GM19452 (cell line): ENCODE results near the gene MAPK4.
"Not testable (repeated sequence)": the region's sequence is repeated elsewhere in the genome, so short reads cannot be mapped to it uniquely, and the experiment has no call there.

Experiments used
- ATAC-seq: cut with Tn5 transposase; IDR thresholded peaks from one replicate; pipeline ENCODE4 v1.9.1; 2021; ENCODE audit not compliant: unreplicated experiment

The MAPK4 gene

GRCh38 chr18:50559752-50560680 lies at the start of gene MAPK4:
TSS of gene MAPK4 (plus strand) at chr18:50560087. CDS start at chr18:50663959, 103,872 bp downstream.
- peak; percentile 65 for ATAC-seq

- not testable (repeated sequence) for ATAC-seq
Observed at GRCh38 chr18:50517277-50517676, 42.6 kb upstream of the MAPK4 start.

- ATAC-seq = no peak
Observed at GRCh38 chr18:50518787-50519546, 40.9 kb upstream of the MAPK4 start.

GRCh38 chr18:50523165-50523564 lies 36.7 kb upstream of the MAPK4 start:
- ATAC-seq = no peak

GRCh38 chr18:50527636-50528307 lies 32.1 kb upstream of the MAPK4 start:
- ATAC-seq = no peak

DNA sequence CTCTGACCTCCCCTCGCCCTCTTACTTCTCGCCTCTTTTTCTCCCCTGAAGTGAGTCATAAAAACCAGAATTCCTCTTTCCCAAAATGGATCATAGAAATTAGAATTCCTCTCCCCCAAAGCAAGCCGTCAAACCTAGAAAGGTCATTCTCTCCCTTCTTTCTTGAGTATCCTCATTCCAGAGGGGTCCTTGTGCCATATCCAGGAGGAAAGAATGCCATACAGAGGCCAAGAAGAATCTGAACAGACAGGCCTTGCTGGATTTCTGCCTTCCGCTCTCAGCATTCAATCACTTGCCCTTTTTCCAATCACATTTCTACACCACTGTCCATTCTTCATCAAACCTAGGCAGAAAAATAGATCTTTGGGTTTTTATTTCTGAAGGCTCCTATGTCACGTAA lies 31.1 kb upstream of the MAPK4 start:
- no peak for ATAC-seq

- not testable (repeated sequence) for ATAC-seq
Observed at GRCh38 chr18:50533822-50534221, 26.1 kb upstream of the MAPK4 start.

- not testable (repeated sequence) for ATAC-seq
Observed at GRCh38 chr18:50544476-50544875, 15.4 kb upstream of the MAPK4 start.

DNA sequence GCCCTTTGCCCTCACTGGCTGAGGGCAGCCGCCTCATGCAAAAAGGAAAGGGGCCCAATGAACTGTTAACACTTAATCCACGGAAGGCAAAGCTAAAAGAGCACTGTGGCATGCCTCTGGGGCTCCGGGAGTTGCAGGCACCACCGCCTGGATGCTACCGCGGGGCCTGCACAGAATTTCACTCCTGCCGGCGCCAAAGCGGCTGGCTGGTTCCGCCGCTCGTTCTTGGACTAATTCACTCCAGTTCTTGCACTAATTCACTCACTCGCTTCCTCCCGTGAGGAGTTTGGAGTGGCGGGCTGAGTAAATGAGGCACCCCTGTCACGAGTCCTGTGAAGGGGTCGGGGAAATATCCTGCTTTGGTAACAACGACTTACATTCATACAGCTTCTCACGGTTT lies 14.0 kb upstream of the MAPK4 start:
- no peak for ATAC-seq

- ATAC-seq = no peak
Observed at GRCh38 chr18:50548160-50548559, 11.7 kb upstream of the MAPK4 start.

- ATAC-seq = not testable (repeated sequence)
Observed at GRCh38 chr18:50551651-50552050, 8.2 kb upstream of the MAPK4 start.

GRCh38 chr18:50558157-50558556 lies 1.7 kb upstream of the MAPK4 start:
- no peak for ATAC-seq

DNA sequence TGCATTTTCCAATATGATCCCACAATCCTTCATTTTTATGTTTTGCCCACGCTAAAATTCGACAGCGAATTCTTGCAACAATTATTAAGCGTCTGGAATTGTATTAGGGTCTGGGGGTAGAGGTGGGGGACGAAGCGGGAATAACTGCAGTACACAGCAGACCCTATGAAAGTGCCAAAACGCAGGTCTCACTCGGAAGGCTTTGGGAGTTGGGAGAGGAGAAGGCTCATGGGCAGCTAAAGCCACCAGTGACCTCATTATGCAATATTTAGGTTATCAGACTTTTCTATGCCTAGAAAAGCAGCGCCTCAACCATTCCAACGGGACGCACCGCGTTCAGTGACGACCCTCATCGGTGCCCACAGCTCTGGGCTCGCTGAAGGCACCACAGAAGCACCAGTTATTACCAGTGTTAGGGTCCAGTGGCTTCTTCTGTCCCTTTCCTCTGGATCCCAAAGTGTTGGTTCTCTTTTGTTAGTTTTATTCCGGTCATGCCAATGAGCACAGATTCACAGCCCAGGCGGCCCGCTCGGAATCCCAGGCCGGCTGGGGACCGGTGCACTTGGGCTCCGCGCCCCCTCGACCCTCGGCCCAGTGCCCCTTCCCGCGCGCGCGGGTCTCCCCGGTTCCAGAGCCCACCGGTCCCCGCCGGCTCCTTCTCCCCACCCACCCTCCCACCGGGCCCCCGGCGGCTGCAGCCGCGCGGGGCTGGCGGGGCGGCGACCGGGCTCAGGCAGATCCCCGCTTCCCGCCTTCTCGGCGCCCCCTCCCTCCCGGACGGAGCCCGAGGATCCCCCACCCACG lies 737 bp upstream of the MAPK4 start:
- ATAC-seq = no peak

DNA sequence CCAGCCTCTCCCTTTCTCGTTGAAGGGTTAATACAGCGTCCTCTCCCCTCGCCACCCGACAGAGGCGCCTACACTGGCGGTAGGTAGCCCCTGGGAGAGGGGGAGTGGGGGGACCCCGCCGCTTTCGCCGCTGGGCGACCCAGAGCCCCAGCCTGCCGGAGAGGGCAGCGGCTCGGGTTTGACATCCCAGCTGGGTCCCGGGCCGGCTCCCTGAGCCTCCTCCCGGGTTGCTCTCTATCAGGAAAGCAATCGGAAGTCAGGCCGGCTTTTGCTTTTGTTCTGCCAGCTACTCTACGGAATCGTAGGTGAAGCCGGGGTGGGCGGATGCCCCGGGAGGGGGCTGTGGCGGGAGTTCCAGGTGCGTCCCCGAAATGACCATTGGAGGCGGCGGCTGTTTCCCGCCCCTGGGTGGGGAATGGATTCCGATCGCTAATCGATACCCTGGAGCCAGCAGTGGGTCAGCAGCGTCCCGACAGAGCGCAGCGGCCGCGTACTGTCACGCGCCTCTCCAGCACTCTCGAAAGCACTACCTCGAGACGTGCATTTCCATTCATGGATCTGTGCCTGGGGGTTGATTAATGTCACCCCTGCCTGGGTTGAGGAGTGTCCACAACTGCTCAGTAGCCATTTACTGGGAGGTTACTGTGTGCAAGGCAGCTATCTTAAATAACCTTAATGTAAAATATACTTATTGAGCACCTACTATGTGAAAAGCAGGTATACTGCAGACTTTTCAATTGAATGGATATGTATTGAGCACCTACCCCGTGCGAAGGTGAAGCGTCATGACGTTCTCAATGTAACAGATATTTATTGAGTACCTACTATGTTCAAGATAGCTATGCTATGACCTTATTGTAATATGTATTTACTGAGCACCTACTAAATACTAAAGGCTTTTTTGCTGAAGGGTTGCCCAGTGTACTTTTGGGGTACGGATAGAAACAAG lies 1.1 kb downstream of the MAPK4 start:
- no peak for ATAC-seq

- ATAC-seq = not testable (repeated sequence)
Observed at GRCh38 chr18:50562258-50562657, 2.4 kb downstream of the MAPK4 start.

DNA sequence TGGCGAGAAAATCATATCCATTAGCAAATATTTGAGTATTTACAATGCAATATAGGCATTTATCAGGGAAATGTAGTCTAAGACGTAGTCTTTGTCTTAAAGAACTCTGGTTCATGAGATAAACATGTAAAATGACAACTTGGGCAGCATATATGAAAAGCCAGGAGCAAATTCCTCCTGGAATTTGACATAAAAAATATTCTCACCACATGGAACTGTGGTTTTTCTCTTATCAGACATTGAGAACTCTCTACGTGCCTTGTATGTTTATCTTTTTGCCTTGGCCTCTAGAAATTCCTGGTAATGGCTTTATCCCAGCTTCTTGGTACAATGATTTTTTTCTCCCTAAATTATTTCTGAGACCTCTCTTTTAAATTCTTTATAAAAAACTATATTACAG lies 2.8 kb downstream of the MAPK4 start:
- ATAC-seq = no peak

DNA sequence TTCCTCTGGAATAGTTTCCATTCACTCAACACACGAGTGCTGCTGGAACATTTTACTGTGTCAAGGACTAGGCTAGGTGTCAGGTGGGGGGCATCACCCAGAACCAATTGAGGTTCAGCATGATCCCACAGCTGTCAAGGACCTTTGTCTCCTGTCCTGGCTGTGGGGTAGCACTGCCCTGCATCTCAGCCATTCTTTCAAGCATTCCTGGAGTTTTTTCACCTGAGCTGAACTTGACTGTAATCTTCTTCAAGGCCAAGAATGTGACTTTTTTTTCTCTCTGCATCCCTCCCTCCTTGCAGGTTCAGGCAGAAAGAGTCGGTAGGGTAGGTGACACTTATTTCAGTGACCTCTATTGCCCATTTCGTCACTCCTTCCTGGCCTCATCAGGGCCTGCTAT lies 3.5 kb downstream of the MAPK4 start:
- ATAC-seq = no peak

- no peak for ATAC-seq
Observed at GRCh38 chr18:50569930-50570329, 10.0 kb downstream of the MAPK4 start.

GRCh38 chr18:50571606-50572005 lies 11.7 kb downstream of the MAPK4 start:
- ATAC-seq = no peak
